ENCODE measurements around the gene CDCA4.

Gene CDCA4

GRCh38 chr14:105061428-105062047 is 40.7 kb upstream of the CDCA4 start:
- Histone ChIP-seq H3K4me2 (ENCODE audit: low read depth, low read length, poor library complexity, severe bottlenecking) (no peak overlapping the region), H3K27ac (ENCODE audit: low read depth, low read length) (no peak overlapping the region), H3K79me2 (ENCODE audit: insufficient read depth, low read length) (no peaks in the 10 kb centered on the region), H3K36me3 (ENCODE audit: low read length) (no peaks in the 10 kb centered on the region), H3K9ac (ENCODE audit: low read length) (no peak overlapping the region), H2AFZ (ENCODE audit: low read depth, low read length, severe bottlenecking) (no peak overlapping the region), H3K4me3 (ENCODE audit: insufficient read depth, low read length, poor library complexity, severe bottlenecking) (no peak overlapping the region), H3K27me3 (ENCODE audit: low read length) (no peaks in the 10 kb centered on the region), H4K20me1 (ENCODE audit: low read depth, low read length) (no peaks in the 10 kb centered on the region), H3F3A (ENCODE audit: insufficient read depth) (no peaks in the 10 kb centered on the region), H3K9me2 (replicated peaks; ENCODE audit: insufficient read depth, low read length) (no peaks in the 10 kb centered on the region), H3K9me3 (ENCODE audit: insufficient read depth, low read length) (no peaks in the 10 kb centered on the region)
- TF ChIP-seq EZH2phosphoT487 (conservative IDR thresholded peaks at IDR 0.05; ENCODE audit: low read length) (no peak), CTCF (IDR thresholded peaks at IDR 0.05; ENCODE audit: insufficient read depth, low read length, poor library complexity, severe bottlenecking) (no peak)

- Histone ChIP-seq H3K9me2 (replicated peaks; ENCODE audit: insufficient read depth, low read length) (no peaks in the 10 kb centered on the region), H3K4me2 (ENCODE audit: low read depth, low read length, poor library complexity, severe bottlenecking) (no peak overlapping the region), H2AFZ (ENCODE audit: low read depth, low read length, severe bottlenecking) (no peak overlapping the region), H3K27me3 (ENCODE audit: low read length) (no peaks in the 10 kb centered on the region), H3K9me3 (ENCODE audit: insufficient read depth, low read length) (no peaks in the 10 kb centered on the region), H3K9ac (ENCODE audit: low read length) (no peak overlapping the region), H4K20me1 (ENCODE audit: low read depth, low read length) (no peaks in the 10 kb centered on the region), H3F3A (ENCODE audit: insufficient read depth) (no peaks in the 10 kb centered on the region), H3K27ac (ENCODE audit: low read depth, low read length) (no peak overlapping the region), H3K4me3 (ENCODE audit: insufficient read depth, low read length, poor library complexity, severe bottlenecking) (no peak overlapping the region), H3K36me3 (ENCODE audit: low read length) (no peaks in the 10 kb centered on the region), H3K79me2 (ENCODE audit: insufficient read depth, low read length) (no peaks in the 10 kb centered on the region)
- TF ChIP-seq EZH2phosphoT487 (conservative IDR thresholded peaks at IDR 0.05; ENCODE audit: low read length) (no peak), CTCF (IDR thresholded peaks at IDR 0.05; ENCODE audit: insufficient read depth, low read length, poor library complexity, severe bottlenecking) (no peak)
Observed at GRCh38 chr14:105060751-105061427, 40.0 kb upstream of the CDCA4 start.

GRCh38 chr14:105059925-105060565 is 39.2 kb upstream of the CDCA4 start:
- H3K27me3 ChIP-seq (ENCODE audit: low read length) = no peaks in the 10 kb centered on the region
- H3K79me2 ChIP-seq (ENCODE audit: insufficient read depth, low read length) = no peaks in the 10 kb centered on the region
- no peak overlapping the region for H3K4me3 ChIP-seq (ENCODE audit: insufficient read depth, low read length, poor library complexity, severe bottlenecking)
- H3K9me2 ChIP-seq (replicated peaks; ENCODE audit: insufficient read depth, low read length) = no peaks in the 10 kb centered on the region
- H3K36me3 ChIP-seq (ENCODE audit: low read length) = no peaks in the 10 kb centered on the region
- H4K20me1 ChIP-seq (ENCODE audit: low read depth, low read length) = no peaks in the 10 kb centered on the region
- no peak overlapping the region for H3K9ac ChIP-seq (ENCODE audit: low read length)
- H3F3A ChIP-seq (ENCODE audit: insufficient read depth) = no peaks in the 10 kb centered on the region
- TF ChIP-seq EZH2phosphoT487 (conservative IDR thresholded peaks at IDR 0.05; ENCODE audit: low read length) (no peak), CTCF (IDR thresholded peaks at IDR 0.05; ENCODE audit: insufficient read depth, low read length, poor library complexity, severe bottlenecking) (no peak)
- H3K9me3 ChIP-seq (ENCODE audit: insufficient read depth, low read length) = no peaks in the 10 kb centered on the region
- no peak overlapping the region for H3K27ac ChIP-seq (ENCODE audit: low read depth, low read length)
- no peak overlapping the region for H2AFZ ChIP-seq (ENCODE audit: low read depth, low read length, severe bottlenecking)
- no peak overlapping the region for H3K4me2 ChIP-seq (ENCODE audit: low read depth, low read length, poor library complexity, severe bottlenecking)
